ENCODE results near the gene KLK14.

The KLK14 gene

GRCh38 chr19:51091895-51092873 lies 9.5 kb upstream of the KLK14 start:
- TF ChIP-seq CTCF (conservative IDR thresholded peaks at IDR 0.05; ENCODE audit: low read depth): no peak
- no peak for DNase-seq (ENCODE audit: low spot score)
- no peak overlapping the region for H3K27ac ChIP-seq
- CTCF ChIA-PET: interaction anchor here (0.6 to 0.7 kb wide), 5 partner anchors 71 to 612 kb away, joined by 3 read pairs; no protein-coding TSS in a partner anchor
- POLR2A ChIA-PET (ENCODE audit: low non-redundant PET): interaction anchor here (0.7 kb wide), 1 partner anchor 71 kb away, joined by 9 read pairs; no protein-coding TSS in a partner anchor

GRCh38 chr19:51091126-51091525 lies 8.4 kb upstream of the KLK14 start:
- CTCF ChIA-PET: no interaction called here
- H3K27ac ChIP-seq: no peak overlapping the region
- DNase-seq (ENCODE audit: low spot score): no peak
- TF ChIP-seq CTCF (conservative IDR thresholded peaks at IDR 0.05; ENCODE audit: low read depth): no peak
- POLR2A ChIA-PET (ENCODE audit: low non-redundant PET): no interaction called here

GRCh38 chr19:51090471-51090870 lies 7.8 kb upstream of the KLK14 start:
- CTCF ChIA-PET: interaction anchor here (0.6 kb wide), 1 partner anchor 22 kb away, joined by 3 read pairs; no protein-coding TSS in a partner anchor

GRCh38 chr19:51089786-51090185 lies 7.1 kb upstream of the KLK14 start:
- TF ChIP-seq CTCF (conservative IDR thresholded peaks at IDR 0.05; ENCODE audit: low read depth): no peak
- POLR2A ChIA-PET (ENCODE audit: low non-redundant PET): no interaction called here
- CTCF ChIA-PET: interaction anchor here (0.6 kb wide), 1 partner anchor 22 kb away, joined by 3 read pairs; no protein-coding TSS in a partner anchor
- DNase-seq (ENCODE audit: low spot score): no peak
- no peak overlapping the region for H3K27ac ChIP-seq

More at GRCh38 chr19:51090471-51090870, 7.8 kb upstream of the KLK14 start:
- no peak for DNase-seq (ENCODE audit: low spot score)
- TF ChIP-seq CTCF (conservative IDR thresholded peaks at IDR 0.05; ENCODE audit: low read depth): no peak
- POLR2A ChIA-PET (ENCODE audit: low non-redundant PET): no interaction called here
- H3K27ac ChIP-seq: no peak overlapping the region

- ChIA-PET POLR2A (ENCODE audit: low non-redundant PET) (no interaction called here), CTCF (interaction anchor here (0.7 kb wide), 1 partner anchor 71 kb away, joined by 3 read pairs; no protein-coding TSS in a partner anchor)
- TF ChIP-seq CTCF (conservative IDR thresholded peaks at IDR 0.05; ENCODE audit: low read depth): no peak
- DNase-seq (ENCODE audit: low spot score): no peak
- H3K27ac ChIP-seq: no peak overlapping the region
Measured at GRCh38 chr19:51086153-51086850, 3.6 kb upstream of the KLK14 start.

GRCh38 chr19:51084505-51084904 lies 1.8 kb upstream of the KLK14 start:
- TF ChIP-seq CTCF (conservative IDR thresholded peaks at IDR 0.05; ENCODE audit: low read depth): no peak
- H3K27ac ChIP-seq: no peak overlapping the region
- DNase-seq (ENCODE audit: low spot score): no peak
- ChIA-PET CTCF (no interaction called here), POLR2A (ENCODE audit: low non-redundant PET) (no interaction called here)

All from RWPE1 (cell line).